Esophagus squamous epithelium (tissue), 5 donors: ENCODE data around the gene SPTBN4. TPM values are rescaled to one million over a fixed set of nuclear protein-coding genes. Genes with fewer than 3 reads are reported as not detected.
A peak's percentile ranks its signal among the peaks of the same experiment; 100 is the strongest.

Source experiments
- DNase-seq: peaks from one replicate; lab custom pipeline; 2025; lab: John Stamatoyannopoulos, UW
- H3K27ac ChIP-seq, 4 donors: fragments of 200-600 bp; sonication (generic); one replicate each; pipeline ENCODE4 v1.5.1; 2016 to 2019; ENCODE audit warnings: mild to moderate bottlenecking in 1 of 4
- H3K27me3 ChIP-seq, 4 donors: fragments of 200-600 bp; sonication (generic); 1 replicate in 3 of 4; 2 replicates in 1 of 4; pipeline versions ENCODE4 v1.5.1 to v1.6.0; 2017 to 2021; ENCODE audit warnings: antibody characterized with exemption in 1 of 4
- H3K36me3 ChIP-seq, 3 donors: fragments of 200-600 bp; sonication (generic); one replicate each; pipeline ENCODE4 v1.5.1; 2016 to 2019
- H3K4me1 ChIP-seq, 3 donors: fragments of 200-600 bp; sonication (generic); one replicate each; pipeline ENCODE4 v1.5.1; 2017 to 2019
- H3K4me3 ChIP-seq, 4 donors: fragments of 200-600 bp; sonication (generic); 1 replicate in 3 of 4; 2 replicates in 1 of 4; pipeline ENCODE4 v1.5.1; 2016 to 2019; ENCODE audit warnings: mild to moderate bottlenecking in 2 of 4, moderate library complexity in 1 of 4
- H3K9me3 ChIP-seq, 3 donors: fragments of 200-600 bp; sonication (generic); one replicate each; pipeline ENCODE4 v1.5.1; 2016 to 2019
- CTCF ChIP-seq, 6 experiments: fragments of 450-650 bp in 4 of 6; fragments of 200-600 bp in 2 of 6; sonication (generic) in 2 of 6; IDR thresholded peaks; one replicate each; pipeline ENCODE4 v1.5.1; 2016 to 2019; ENCODE audit warnings: antibody characterized with exemption in 6 of 6, mild to moderate bottlenecking in 4 of 6, moderate library complexity in 4 of 6
- POLR2A ChIP-seq, 4 donors: fragments of 450-650 bp; IDR thresholded peaks; one replicate each; pipeline ENCODE4 v1.6.1; 2017; ENCODE audit warnings: antibody characterized with exemption in 4 of 4, mild to moderate bottlenecking in 4 of 4, moderate library complexity in 3 of 4
- WGBS, 2 donors: methylation state at CpG; one replicate each; pipeline ENCODE4 v1.1.5; 2018; 5-methylcytosine and 5-hydroxymethylcytosine counted together
- intact Hi-C: fragments of 100-400 bp; cut with DNase I; formaldehyde crosslinking; loops from one replicate; pipeline ENCODE4 v1.15.0; 2022
- total RNA-seq, 4 donors: library from RNA; depleted of rRNA; stranded (reverse); fragments of >200 nt; gene quantifications; one replicate each; pipeline ENCODE4 v1.1.0, GENCODE V29; 2016
- donor health status: DM: yes; HTN: yes; CAD: no.

Gene SPTBN4
- total RNA-seq, 4 donors from 2014 or later = 0.08 to 2.0 (median 1.2) TPM

GRCh38 chr19:40465557-40466218 is 1.1 kb upstream of the SPTBN4 start, which contains the start of gene BLVRB:
Gene BLVRB, minus strand, starts transcription at chr19:40465745. Its CDS starts 57 bp downstream, at chr19:40465688.
- no CpG with 5 or more reads among the region's 54 CpGs for WGBS, 2 donors
- Histone ChIP-seq H3K4me1 (peaks cover 29 to 63% (median 29%) of the 10 kb centered on the region in 3 donors), H3K9me3 (no peaks in the 10 kb centered on the region), H3K4me3 (peak within 1 kb of the TSS; percentile 52 to 95 (median 75)), H3K27me3 (peaks cover 0 to 7% (median 0%) of the 10 kb centered on the region in 4 donors), H3K36me3 (no peaks in the 10 kb centered on the region), H3K27ac (peak within 1 kb of the TSS; percentile 93 to 100 (median 96))
- DNase-seq = peak; percentile 90
- intact Hi-C loops = loop anchor here (10.0 kb wide), 1 partner anchor 129 kb away; no protein-coding TSS in a partner anchor
- TF ChIP-seq CTCF (IDR thresholded peaks at IDR 0.05) = peak in 1 of 6 experiments; percentile 5
- peak in 3 of 4 donors; percentile 77 to 94 (median 82) for TF ChIP-seq POLR2A (IDR thresholded peaks at IDR 0.05)

- DNase-seq = no peak
- Histone ChIP-seq H3K9me3 (no peaks in the 10 kb centered on the region), H3K4me1 (peaks cover 29 to 58% (median 29%) of the 10 kb centered on the region in 3 donors), H3K4me3 (peak overlapping the region; percentile 52 to 95 (median 75)), H3K27me3 (peaks cover 0 to 7% (median 0%) of the 10 kb centered on the region in 4 donors), H3K36me3 (no peaks in the 10 kb centered on the region), H3K27ac (peak overlapping the region; percentile 93 to 100 (median 96))
- WGBS, 2 donors = 9 to 14% methylated on average over 16 to 37 of the region's 48 CpGs
- TF ChIP-seq POLR2A (IDR thresholded peaks at IDR 0.05) (no peak), CTCF (IDR thresholded peaks at IDR 0.05) (no peak)
- intact Hi-C loops = loop anchor here (10.0 kb wide), 1 partner anchor 128 kb away; no protein-coding TSS in a partner anchor
Measured at GRCh38 chr19:40466219-40466984, 399 bp upstream of the SPTBN4 start.

- TF ChIP-seq POLR2A (IDR thresholded peaks at IDR 0.05) = no peak
- TF ChIP-seq CTCF (IDR thresholded peaks at IDR 0.05) = no peak
- intact Hi-C loops = loop anchor here (10.0 kb wide), 1 partner anchor 126 kb away; no protein-coding TSS in a partner anchor
- H3K9me3 ChIP-seq = no peaks in the 10 kb centered on the region
- H3K27me3 ChIP-seq = peaks cover 0 to 7% (median 0%) of the 10 kb centered on the region in 4 donors
- H3K36me3 ChIP-seq = no peaks in the 10 kb centered on the region
- DNase-seq = no peak
- H3K27ac ChIP-seq = no peak overlapping the region
- 89 to 94% methylated on average over 6 of the region's 6 CpGs for WGBS, 2 donors
- no peak overlapping the region for H3K4me3 ChIP-seq
- H3K4me1 ChIP-seq = peaks cover 23 to 32% (median 25%) of the 10 kb centered on the region in 3 donors
Measured at GRCh38 chr19:40469011-40469410, 2.2 kb downstream of the SPTBN4 start.

DNA sequence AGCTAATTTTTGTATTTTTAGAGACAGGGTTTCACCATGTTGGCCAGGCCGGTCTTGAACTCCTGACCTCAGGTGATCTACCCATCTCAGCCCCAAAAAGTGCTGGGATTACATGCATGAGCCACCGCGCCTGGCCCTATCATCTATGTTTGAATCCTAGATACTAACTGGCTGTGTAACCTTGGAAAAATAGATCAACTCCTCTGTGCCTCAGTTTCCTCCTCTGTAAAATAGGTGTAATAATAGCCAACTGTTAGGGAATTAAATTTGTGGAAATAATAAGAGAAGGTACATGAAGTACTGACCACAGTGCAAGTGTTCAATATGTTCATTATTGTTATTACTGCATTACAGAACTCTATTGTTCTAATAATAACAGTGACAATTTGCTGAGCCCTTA is 4.3 kb downstream of the SPTBN4 start:
- Histone ChIP-seq H3K27ac (no peak overlapping the region), H3K4me3 (no peak overlapping the region), H3K36me3 (no peaks in the 10 kb centered on the region), H3K4me1 (peaks cover 12 to 15% (median 13%) of the 10 kb centered on the region in 3 donors), H3K9me3 (no peaks in the 10 kb centered on the region), H3K27me3 (peaks cover 0 to 7% (median 0%) of the 10 kb centered on the region in 4 donors)
- intact Hi-C loops = no loop called here
- TF ChIP-seq POLR2A (IDR thresholded peaks at IDR 0.05) (no peak), CTCF (IDR thresholded peaks at IDR 0.05) (no peak)
- DNase-seq = no peak
- 96 to 100% methylated on average over 3 of the region's 3 CpGs for WGBS, 2 donors
